ENCODE measurements around the gene APOBEC3C. TPM values are rescaled to one million over a fixed set of nuclear protein-coding genes. Genes with fewer than 3 reads are reported as not detected.
"Not testable (repeated sequence)": the region's sequence is repeated elsewhere in the genome, so short reads cannot be mapped to it uniquely, and the experiment has no call there.

The APOBEC3C gene
- total and polyA plus RNA-seq, 8 donors: 22.3 to 36.1 (median 26.4) TPM

- TF ChIP-seq CTCF (IDR thresholded peaks at IDR 0.05): no peak
- intact Hi-C loops (cut with DNase I): no loop called here
- no peaks in the 10 kb centered on the region for H3K27me3 ChIP-seq
- peaks cover 9 to 17% of the 10 kb centered on the region in 2 donors for H3K4me1 ChIP-seq
- peaks cover 0 to 6% of the 10 kb centered on the region in 2 donors for H3K36me3 ChIP-seq
- peak overlapping the region in 1 of 2 donors; percentile 86 for H3K27ac ChIP-seq
- peak in 1 of 4 donors; percentile 40 for DNase-seq
- peak overlapping the region in 1 of 2 donors; percentile 57 for H3K4me3 ChIP-seq
- no peak for ATAC-seq
- no peaks in the 10 kb centered on the region for H3K9me3 ChIP-seq
These were observed 25.5 kb downstream of the APOBEC3C start for GRCh38 chr22:39039306-39040126.

- H3K36me3 ChIP-seq; ATAC-seq; intact Hi-C loops (cut with DNase I); H3K27me3 ChIP-seq; H3K9me3 ChIP-seq: not testable (repeated sequence)
- Histone ChIP-seq H3K4me3 (peak overlapping the region; percentile 53 to 57), H3K27ac (peak overlapping the region; percentile 86 to 91), H3K4me1 (peaks cover 9 to 17% of the 10 kb centered on the region in 2 donors)
- DNase-seq: peak in 1 of 4 donors; percentile 37
These were observed 26.1 kb downstream of the APOBEC3C start for GRCh38 chr22:39040155-39040537.

DNA sequence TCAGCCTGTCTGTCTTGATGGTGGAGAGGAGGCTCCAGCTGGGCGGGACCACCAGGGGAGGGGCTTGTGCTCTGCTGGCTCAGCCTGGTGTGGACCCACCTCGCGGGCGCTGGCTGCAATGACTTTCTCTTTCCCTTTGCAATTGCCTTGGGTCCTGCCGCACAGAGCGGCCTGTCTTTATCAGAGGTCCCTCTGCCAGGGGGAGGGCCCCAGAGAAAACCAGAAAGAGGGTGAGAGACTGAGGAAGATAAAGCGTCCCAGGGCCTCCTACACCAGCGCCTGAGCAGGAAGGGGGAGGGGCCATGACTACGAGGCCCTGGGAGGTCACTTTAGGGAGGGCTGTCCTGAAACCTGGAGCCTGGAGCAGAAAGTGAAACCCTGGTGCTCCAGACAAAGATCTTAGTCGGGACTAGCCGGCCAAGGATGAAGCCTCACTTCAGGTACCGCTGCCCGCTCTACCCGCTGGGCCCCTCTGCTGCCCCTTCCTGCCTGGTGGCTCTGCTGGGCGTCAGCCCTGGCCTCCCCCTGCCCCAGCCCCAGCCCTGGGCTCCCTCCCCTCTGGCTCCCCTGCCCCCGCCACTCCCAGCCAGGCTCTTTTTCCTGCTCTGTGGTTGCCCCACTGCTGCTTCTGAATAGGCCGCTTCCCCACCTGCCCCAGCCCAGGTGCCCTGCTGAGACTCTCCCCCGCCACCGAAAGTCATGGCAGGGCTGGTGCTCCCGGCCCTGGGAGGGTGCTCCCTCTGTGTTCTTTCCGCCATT, 26.7 kb downstream of the APOBEC3C start, which contains the start of gene APOBEC3F:
TSS of gene APOBEC3F (plus strand) at position 327 of the 759 bp plus-strand sequence. CDS start at position 424, 97 bp downstream.
- Histone ChIP-seq H3K36me3 (peaks cover 0 to 13% of the 10 kb centered on the region in 2 donors), H3K4me3 (peak within 1 kb of the TSS; percentile 53 to 57), H3K4me1 (peaks cover 9 to 17% of the 10 kb centered on the region in 2 donors), H3K27ac (peak within 1 kb of the TSS; percentile 86 to 91)
- H3K9me3 ChIP-seq; intact Hi-C loops (cut with DNase I); H3K27me3 ChIP-seq: not testable (repeated sequence)
- ATAC-seq (peak; percentile 97), DNase-seq (peak; percentile 36 to 86 (median 62))

GRCh38 chr22:39041908-39042307, 27.9 kb downstream of the APOBEC3C start:
- Histone ChIP-seq H3K36me3 (peaks cover 0 to 13% of the 10 kb centered on the region in 2 donors), H3K9me3 (no peaks in the 10 kb centered on the region), H3K4me3 (peak overlapping the region in 1 of 2 donors; percentile 57), H3K4me1 (peaks cover 9 to 17% of the 10 kb centered on the region in 2 donors), H3K27me3 (no peaks in the 10 kb centered on the region), H3K27ac (peak overlapping the region in 1 of 2 donors; percentile 86)
- intact Hi-C loops (cut with DNase I): no loop called here
- ATAC-seq (no peak), DNase-seq (peak in 1 of 4 donors; percentile 64)
- TF ChIP-seq CTCF (IDR thresholded peaks at IDR 0.05): no peak

DNA sequence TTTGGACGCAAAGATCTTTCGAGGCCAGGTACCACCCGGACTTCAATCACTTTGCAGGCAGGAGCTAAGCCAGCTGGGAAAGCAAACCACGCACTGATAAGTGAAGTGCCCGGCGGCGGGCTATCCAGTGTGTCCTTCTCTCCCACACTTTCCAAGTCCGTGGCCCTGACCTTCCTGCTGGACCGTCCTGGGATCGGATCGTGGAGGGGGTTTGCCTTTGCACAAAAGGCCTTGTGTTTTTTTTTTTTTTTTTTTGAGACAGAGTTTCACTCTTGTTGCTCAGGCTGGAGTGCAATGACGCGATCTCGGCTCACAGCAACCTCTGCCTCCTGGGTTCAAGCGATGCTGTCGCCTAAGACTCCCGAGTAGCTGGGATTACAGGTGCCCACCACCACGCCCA, 29.0 kb downstream of the APOBEC3C start:
- H3K9me3 ChIP-seq; H3K27me3 ChIP-seq; ATAC-seq; H3K27ac ChIP-seq; DNase-seq; intact Hi-C loops (cut with DNase I); H3K4me3 ChIP-seq: not testable (repeated sequence)
- peaks cover 0 to 13% of the 10 kb centered on the region in 2 donors for H3K36me3 ChIP-seq
- peaks cover 9 to 17% of the 10 kb centered on the region in 2 donors for H3K4me1 ChIP-seq

GRCh38 chr22:39045136-39045535, 31.1 kb downstream of the APOBEC3C start:
- ATAC-seq; H3K9me3 ChIP-seq; H3K27me3 ChIP-seq; intact Hi-C loops (cut with DNase I); H3K27ac ChIP-seq; DNase-seq; H3K4me3 ChIP-seq: not testable (repeated sequence)
- Histone ChIP-seq H3K36me3 (peaks cover 0 to 13% of the 10 kb centered on the region in 2 donors), H3K4me1 (peaks cover 9 to 14% of the 10 kb centered on the region in 2 donors)

- H3K27ac ChIP-seq; H3K4me3 ChIP-seq; H3K4me1 ChIP-seq; H3K9me3 ChIP-seq; H3K36me3 ChIP-seq; ATAC-seq; intact Hi-C loops (cut with DNase I); H3K27me3 ChIP-seq: not testable (repeated sequence)
- peak in 1 of 4 donors; percentile 10 for DNase-seq
These were observed 35.4 kb downstream of the APOBEC3C start for GRCh38 chr22:39049486-39049885.

GRCh38 chr22:39051844-39052495, 37.9 kb downstream of the APOBEC3C start:
- H3K4me3 ChIP-seq; ATAC-seq; intact Hi-C loops (cut with DNase I); DNase-seq; H3K27me3 ChIP-seq; H3K4me1 ChIP-seq; H3K27ac ChIP-seq; H3K9me3 ChIP-seq; H3K36me3 ChIP-seq: not testable (repeated sequence)

Data from left lung (tissue), 10 donors.